GM18870 (cell line): ENCODE data around the gene OTOL1.

ENCODE experiments used
- ATAC-seq: cut with Tn5 transposase; IDR thresholded peaks from one replicate; pipeline ENCODE4 v1.9.1; 2021; ENCODE audit warnings: moderate library complexity; ENCODE audit not compliant: unreplicated experiment

OTOL1 gene

DNA sequence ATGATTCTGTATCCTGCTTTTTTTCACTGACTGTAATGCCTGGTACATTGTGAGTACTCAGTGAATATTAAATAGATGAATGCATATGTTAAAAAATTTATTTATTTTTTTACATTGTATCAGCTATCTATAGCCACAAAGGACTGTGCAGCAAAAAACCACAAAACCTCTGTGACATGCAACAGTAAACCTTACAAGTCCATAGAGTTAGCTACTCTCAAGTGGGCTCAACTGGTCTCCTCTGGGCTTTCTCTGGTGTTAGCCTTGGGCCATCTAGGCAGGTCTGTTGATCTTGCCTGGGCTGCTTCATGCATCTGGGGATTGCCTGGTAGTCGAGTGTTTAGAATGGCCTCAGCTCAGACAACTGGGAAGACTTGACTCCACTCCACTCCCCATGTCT is 35.3 kb downstream of the OTOL1 start:
- ATAC-seq = no peak

DNA sequence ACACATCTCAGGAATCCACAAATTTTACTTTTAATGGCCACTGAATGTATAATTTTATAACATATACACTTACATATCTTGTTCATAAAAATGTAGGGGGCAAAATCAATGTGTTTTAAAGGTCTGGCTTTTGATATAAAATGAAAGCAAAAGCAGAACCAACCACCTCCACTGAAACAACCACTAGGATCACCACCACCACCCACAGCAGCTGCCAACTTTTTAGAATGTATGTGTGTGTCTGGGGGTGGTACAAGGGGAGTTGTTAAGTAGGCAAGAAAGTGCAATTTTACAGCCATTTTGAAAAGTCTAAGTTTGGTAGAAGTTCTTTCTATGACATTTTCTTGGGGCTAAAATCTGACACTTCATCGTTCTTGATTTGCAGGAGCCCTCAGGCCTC is 44.0 kb downstream of the OTOL1 start:
- peak; percentile 82 for ATAC-seq

DNA sequence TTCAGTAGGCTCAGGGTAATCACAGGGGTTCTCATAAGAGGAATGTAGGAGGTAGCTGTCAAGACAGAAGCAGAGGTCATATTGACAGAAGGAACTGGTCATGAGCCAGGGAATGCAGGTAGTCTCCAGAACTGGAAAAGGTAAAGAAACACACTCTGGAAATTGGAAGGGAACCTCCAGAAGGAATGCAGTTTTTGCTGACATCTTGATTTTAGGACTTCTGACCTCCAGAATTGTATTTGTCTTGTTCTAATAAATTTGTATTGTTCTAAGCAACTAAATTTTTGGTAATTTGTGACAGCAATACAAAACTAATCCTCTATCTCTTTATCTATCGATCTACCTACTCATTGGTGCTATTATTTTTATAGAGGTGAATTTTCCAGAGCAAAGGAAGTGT is 49.2 kb downstream of the OTOL1 start:
- no peak for ATAC-seq

DNA sequence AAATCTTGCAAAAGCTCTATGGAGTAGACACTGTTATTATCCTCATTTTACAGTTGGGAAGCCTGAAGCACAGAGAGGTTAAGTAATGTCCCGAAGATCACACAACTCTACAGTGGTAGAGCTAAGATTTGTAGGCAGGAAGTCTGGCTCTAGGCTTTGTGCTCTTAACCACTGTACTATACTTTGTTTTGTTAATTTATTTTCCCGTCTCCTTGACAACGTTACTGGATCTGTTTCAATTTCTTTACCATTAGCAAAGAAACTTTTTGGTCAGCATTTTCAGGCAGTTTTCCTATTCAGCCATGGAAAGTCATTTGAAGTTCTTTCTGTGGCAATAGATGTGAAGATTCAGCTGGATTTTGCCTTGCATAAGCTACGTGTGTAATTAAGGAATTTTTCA is 51.7 kb downstream of the OTOL1 start:
- no peak for ATAC-seq

DNA sequence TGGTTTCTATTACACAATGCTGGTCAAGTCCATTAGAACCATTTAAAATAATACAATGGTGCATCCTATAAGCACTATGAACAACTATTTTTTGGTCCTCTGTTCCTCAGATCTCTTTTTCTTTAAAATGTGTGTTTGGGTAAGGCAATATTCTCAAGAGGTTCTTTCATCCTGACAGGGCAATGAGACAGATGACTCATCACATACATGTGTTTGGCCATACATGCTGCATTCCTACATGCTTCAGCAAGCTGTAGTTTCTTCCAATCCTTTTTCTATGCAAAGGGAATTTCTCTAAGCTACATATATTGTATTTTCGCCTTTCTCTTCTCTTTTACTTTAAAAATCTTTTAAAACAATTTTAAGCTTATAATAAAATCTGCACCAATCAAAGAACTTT is 52.7 kb downstream of the OTOL1 start:
- ATAC-seq = peak; percentile 60

DNA sequence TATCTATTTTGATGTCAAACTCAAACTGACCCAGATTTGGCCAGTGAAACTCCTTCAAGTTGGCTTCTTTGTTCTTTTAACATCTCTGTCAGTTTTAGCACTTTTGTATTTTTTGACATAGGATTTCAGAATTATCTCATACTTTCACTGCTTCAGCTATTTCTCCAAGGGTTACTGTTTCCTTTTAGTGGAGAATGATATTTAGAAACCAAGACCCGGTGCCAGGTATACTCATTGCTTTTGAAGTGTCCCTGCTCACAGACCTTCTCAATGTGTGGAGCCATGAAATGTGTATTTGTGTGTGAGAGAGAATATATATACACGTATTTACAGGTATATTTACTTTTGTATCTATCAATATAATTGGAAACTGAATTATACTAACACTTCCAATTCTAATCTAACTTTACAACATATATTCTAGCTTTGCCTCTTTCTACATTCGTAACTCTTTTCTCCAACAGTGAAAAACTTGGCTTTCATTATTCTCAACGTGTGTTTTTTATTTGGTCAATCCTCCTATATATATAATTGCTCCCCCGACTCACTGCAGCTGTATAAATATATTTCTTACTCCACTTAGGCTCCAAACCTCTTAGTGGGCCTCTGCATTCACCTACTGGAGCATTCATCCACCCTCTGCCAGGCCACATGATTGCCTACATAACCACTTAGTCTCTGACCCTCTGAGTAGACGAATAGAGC is 54.0 kb downstream of the OTOL1 start:
- ATAC-seq = no peak

DNA sequence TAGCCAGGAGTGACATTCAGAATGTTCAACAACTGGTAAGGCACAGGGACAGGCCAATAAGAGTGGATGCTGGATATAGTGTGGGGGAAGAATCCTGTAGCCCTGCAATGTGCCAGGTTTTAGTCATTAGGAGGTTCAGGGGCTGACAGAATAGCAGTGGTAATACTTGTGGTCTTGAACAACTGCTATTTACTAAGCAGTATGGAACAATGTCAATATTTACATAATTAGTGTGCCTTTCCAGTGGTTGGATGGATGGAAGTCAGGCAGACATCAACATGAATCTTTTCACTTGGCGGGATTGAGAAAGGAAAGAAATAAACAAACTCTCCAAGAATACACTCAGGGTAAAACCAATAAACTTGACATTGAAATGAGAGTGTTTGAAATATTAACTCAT is 55.1 kb downstream of the OTOL1 start:
- no peak for ATAC-seq

DNA sequence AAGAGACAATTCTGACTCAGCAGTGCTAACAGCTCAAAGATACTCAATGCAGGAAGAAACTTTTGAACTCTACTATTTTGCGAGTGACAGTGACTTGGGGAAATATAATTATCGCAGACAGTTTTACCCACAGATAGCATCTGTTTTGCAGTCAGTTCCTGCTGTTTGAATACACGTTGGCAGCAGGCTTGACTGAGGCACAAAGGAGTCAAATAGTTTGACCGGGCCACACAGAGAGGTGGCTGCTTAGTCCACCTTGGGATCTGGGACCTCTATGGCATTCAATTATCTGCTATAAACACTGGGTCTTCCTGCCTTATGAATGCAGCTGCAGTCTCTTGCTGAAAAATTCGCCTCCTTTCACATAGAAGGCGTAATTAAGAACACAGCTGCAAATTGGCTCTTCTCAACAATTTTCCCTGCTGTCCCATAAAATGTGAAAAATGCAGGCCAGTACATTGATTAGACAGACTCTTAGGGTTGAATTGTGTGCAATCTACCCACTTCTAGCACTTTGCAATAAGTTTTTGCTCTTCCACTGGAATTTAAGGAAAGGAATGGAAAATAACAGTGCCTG is 56.5 kb downstream of the OTOL1 start:
- ATAC-seq = no peak
